Fibroblast of skin of scalp (primary cell): ENCODE data around the gene KLK5.

Source experiments
- DNase-seq: peaks from one replicate; pipeline ENCODE4 v3.0.0-alpha.2; 2013

The KLK5 gene

GRCh38 chr19:50968716-50969412 is 16.0 kb upstream of the KLK5 start:
- DNase-seq, result no peak

GRCh38 chr19:50967929-50968715 is 15.3 kb upstream of the KLK5 start:
- no peak for DNase-seq

- no peak for DNase-seq
Measured at GRCh38 chr19:50964266-50964665, 11.4 kb upstream of the KLK5 start.

GRCh38 chr19:50963381-50963780 is 10.5 kb upstream of the KLK5 start:
- no peak for DNase-seq

- DNase-seq, result no peak
Measured at GRCh38 chr19:50962245-50962644, 9.4 kb upstream of the KLK5 start.

- DNase-seq, result no peak
Measured at GRCh38 chr19:50959731-50960500, 7.1 kb upstream of the KLK5 start.

GRCh38 chr19:50957587-50957986 is 4.7 kb upstream of the KLK5 start:
- DNase-seq, result no peak

- DNase-seq, result no peak
Measured at GRCh38 chr19:50949861-50950260, 3.0 kb downstream of the KLK5 start.

GRCh38 chr19:50947123-50947522 is 5.7 kb downstream of the KLK5 start:
- DNase-seq, result no peak

GRCh38 chr19:50944795-50945194 is 8.0 kb downstream of the KLK5 start:
- DNase-seq, result no peak

- DNase-seq, result no peak
Measured at GRCh38 chr19:50943074-50943828, 9.6 kb downstream of the KLK5 start.

GRCh38 chr19:50939596-50939995 is 13.2 kb downstream of the KLK5 start:
- no peak for DNase-seq

GRCh38 chr19:50933640-50934039 is 19.2 kb downstream of the KLK5 start:
- DNase-seq, result peak; percentile 12

- no peak for DNase-seq
Measured at GRCh38 chr19:50932690-50933083, 20.2 kb downstream of the KLK5 start.

GRCh38 chr19:50932018-50932689 is 20.7 kb downstream of the KLK5 start:
- no peak for DNase-seq

- DNase-seq, result no peak
Measured at GRCh38 chr19:50931023-50931422, 21.8 kb downstream of the KLK5 start.

- no peak for DNase-seq
Measured at GRCh38 chr19:50928831-50929230, 24.0 kb downstream of the KLK5 start.

- no peak for DNase-seq
Measured at GRCh38 chr19:50926144-50926543, 26.7 kb downstream of the KLK5 start.

- no peak for DNase-seq
Measured at GRCh38 chr19:50925734-50926133, 27.1 kb downstream of the KLK5 start.

- DNase-seq, result no peak
Measured at GRCh38 chr19:50924586-50924985, 28.3 kb downstream of the KLK5 start.

GRCh38 chr19:50922317-50922853 is 30.5 kb downstream of the KLK5 start:
- peak; percentile 71 for DNase-seq
